SK-N-SH treated with all-trans-retinoic acid at 6 μM for 48 hours (cell line): ENCODE data around the gene CCR7.
"Not testable (repeated sequence)": the region's sequence is repeated elsewhere in the genome, so short reads cannot be mapped to it uniquely, and the experiment has no call there.

Experiments
- ATAC-seq: fragments of 200-7000 bp; cut with Tn5 transposase; 3 replicates; pipeline ENCODE4 v1.9.1; 2020; ENCODE audit warnings: mild to moderate bottlenecking, moderate library complexity
- ARNTL ChIP-seq: fragments of 450-650 bp; formaldehyde crosslinking; IDR thresholded peaks from 2 replicates; pipeline ENCODE4 v1.5.0; 2020; ENCODE audit warnings: low read depth, mild to moderate bottlenecking, moderate library complexity, borderline replicate concordance
- BACH2 ChIP-seq: fragments of 250-450 bp; sonication (Bioruptor Pico); IDR thresholded peaks from 2 replicates; pipeline ENCODE4 v1.9.0; 2021; ENCODE audit warnings: mild to moderate bottlenecking, borderline replicate concordance
- CREB5 ChIP-seq: fragments of 250-450 bp; sonication (Bioruptor Pico); IDR thresholded peaks from 2 replicates; pipeline ENCODE4 v1.5.1; 2020; ENCODE audit warnings: low read depth, mild to moderate bottlenecking, moderate library complexity
- CSDC2 ChIP-seq: fragments of 250-450 bp; sonication (Bioruptor Pico); IDR thresholded peaks from 2 replicates; pipeline ENCODE4 v1.5.0; 2020; ENCODE audit warnings: mild to moderate bottlenecking, moderate library complexity
- CSRNP3 ChIP-seq: fragments of 250-450 bp; sonication (Bioruptor Pico); IDR thresholded peaks from 2 replicates; pipeline ENCODE4 v1.5.1; 2021; ENCODE audit warnings: mild to moderate bottlenecking, moderate library complexity
- ESRRG ChIP-seq: fragments of 250-450 bp; sonication (Bioruptor Pico); IDR thresholded peaks from 2 replicates; pipeline ENCODE4 v1.6.1; 2021; ENCODE audit warnings: mild to moderate bottlenecking
- ISL1 ChIP-seq: fragments of 250-450 bp; sonication (Bioruptor Pico); IDR thresholded peaks from 2 replicates; pipeline ENCODE4 v2.1.2; 2022; ENCODE audit warnings: mild to moderate bottlenecking, moderate library complexity
- PATZ1 ChIP-seq: fragments of 250-450 bp; sonication (Bioruptor Pico); IDR thresholded peaks from 2 replicates; pipeline ENCODE4 v1.8.0; 2020; ENCODE audit warnings: mild to moderate bottlenecking, moderate library complexity, borderline replicate concordance
- SNAI2 ChIP-seq: fragments of 250-450 bp; sonication (Bioruptor Pico); IDR thresholded peaks from 2 replicates; pipeline ENCODE4 v1.5.0; 2020; ENCODE audit warnings: mild to moderate bottlenecking, moderate library complexity
- TCF4 ChIP-seq: fragments of 250-450 bp; sonication (Bioruptor Pico); IDR thresholded peaks from 2 replicates; pipeline ENCODE4 v1.8.0; 2021; ENCODE audit warnings: mild to moderate bottlenecking, moderate library complexity, borderline replicate concordance
- TOX ChIP-seq: fragments of 250-450 bp; sonication (Bioruptor Pico); IDR thresholded peaks from 2 replicates; pipeline ENCODE4 v1.8.0; 2021; ENCODE audit warnings: mild to moderate bottlenecking, moderate library complexity, borderline replicate concordance
- TSHZ2 ChIP-seq: fragments of 250-450 bp; sonication (Bioruptor Pico); IDR thresholded peaks from 2 replicates; pipeline ENCODE4 v1.5.0; 2020; ENCODE audit warnings: mild to moderate bottlenecking, moderate library complexity
- ZC3H10 ChIP-seq: fragments of 250-450 bp; sonication (Bioruptor Pico); IDR thresholded peaks from 2 replicates; pipeline ENCODE4 v1.5.1; 2021; ENCODE audit warnings: mild to moderate bottlenecking, moderate library complexity
- ZFP3 ChIP-seq: fragments of 250-450 bp; sonication (Bioruptor Pico); IDR thresholded peaks from 2 replicates; pipeline ENCODE4 v1.5.0; 2020; ENCODE audit warnings: mild to moderate bottlenecking, moderate library complexity
- ZFP30 ChIP-seq: fragments of 450-650 bp; formaldehyde crosslinking; IDR thresholded peaks from 2 replicates; pipeline ENCODE4 v1.5.0; 2022; ENCODE audit warnings: mild to moderate bottlenecking, moderate library complexity
- ZNF565 ChIP-seq: fragments of 450-650 bp; formaldehyde crosslinking; conservative IDR thresholded peaks from 2 replicates; pipeline ENCODE4 v1.5.0; 2020; ENCODE audit warnings: low read depth, mild to moderate bottlenecking, moderate library complexity
- ZNF70 ChIP-seq: fragments of 450-650 bp; formaldehyde crosslinking; IDR thresholded peaks from 2 replicates; pipeline ENCODE4 v1.5.0; 2020; ENCODE audit warnings: mild to moderate bottlenecking, moderate library complexity
- ZNF8 ChIP-seq: fragments of 450-650 bp; formaldehyde crosslinking; IDR thresholded peaks from 2 replicates; pipeline ENCODE4 v1.5.0; 2020; ENCODE audit warnings: mild to moderate bottlenecking, moderate library complexity
- TF ChIP-seq, protein P1 (sequence below): fragments of 250-450 bp; sonication (Bioruptor Pico); IDR thresholded peaks from 2 replicates; pipeline ENCODE4 v1.8.0; 2021; ENCODE audit warnings: low read depth, mild to moderate bottlenecking, moderate library complexity, borderline replicate concordance

Gene CCR7

DNA sequence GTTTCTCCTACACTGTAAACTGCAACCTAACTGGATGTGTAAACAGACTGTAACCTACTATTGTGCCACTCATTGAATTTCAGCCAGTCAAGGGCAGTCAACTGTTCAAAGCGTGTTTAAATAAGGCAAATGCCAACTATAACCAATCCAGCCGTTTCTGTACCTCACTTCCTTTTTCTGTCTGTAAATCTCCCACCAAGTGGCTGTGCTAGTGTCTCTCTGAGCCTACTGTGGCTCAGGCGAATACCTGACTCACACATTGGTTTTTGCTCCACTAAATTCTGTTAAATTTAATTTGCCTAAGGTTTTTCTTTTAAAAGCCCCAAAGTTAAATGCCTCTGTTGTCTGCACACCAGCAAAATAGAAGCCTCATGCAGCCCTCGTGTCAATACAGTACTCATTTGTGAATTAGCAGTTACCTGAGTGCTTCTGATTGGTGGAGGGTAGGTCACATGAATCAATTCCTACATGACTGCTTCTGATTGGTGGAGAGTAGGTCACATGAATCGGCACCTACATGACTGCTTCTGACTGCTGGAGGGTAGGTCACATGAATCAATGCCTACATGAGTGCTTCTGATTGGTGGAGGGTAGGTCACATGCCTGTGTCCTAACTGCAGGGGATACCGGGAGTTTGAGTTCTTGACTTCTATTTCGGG lies 31.1 kb upstream of the CCR7 start:
- ATAC-seq: peak; percentile 73
- TF ChIP-seq, protein P1, sequence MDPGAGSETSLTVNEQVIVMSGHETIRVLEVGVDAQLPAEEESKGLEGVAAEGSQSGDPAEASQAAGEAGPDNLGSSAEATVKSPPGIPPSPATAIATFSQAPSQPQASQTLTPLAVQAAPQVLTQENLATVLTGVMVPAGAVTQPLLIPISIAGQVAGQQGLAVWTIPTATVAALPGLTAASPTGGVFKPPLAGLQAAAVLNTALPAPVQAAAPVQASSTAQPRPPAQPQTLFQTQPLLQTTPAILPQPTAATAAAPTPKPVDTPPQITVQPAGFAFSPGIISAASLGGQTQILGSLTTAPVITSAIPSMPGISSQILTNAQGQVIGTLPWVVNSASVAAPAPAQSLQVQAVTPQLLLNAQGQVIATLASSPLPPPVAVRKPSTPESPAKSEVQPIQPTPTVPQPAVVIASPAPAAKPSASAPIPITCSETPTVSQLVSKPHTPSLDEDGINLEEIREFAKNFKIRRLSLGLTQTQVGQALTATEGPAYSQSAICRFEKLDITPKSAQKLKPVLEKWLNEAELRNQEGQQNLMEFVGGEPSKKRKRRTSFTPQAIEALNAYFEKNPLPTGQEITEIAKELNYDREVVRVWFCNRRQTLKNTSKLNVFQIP (CRISPR knock-in tag): no peak
- TF ChIP-seq ARNTL: no peak
- TF ChIP-seq ZC3H10 (CRISPR knock-in tag): no peak
- TF ChIP-seq ZFP30 (CRISPR knock-in tag): no peak
- no peak for TF ChIP-seq ZNF70 (CRISPR knock-in tag)
- TF ChIP-seq ZNF8 (CRISPR knock-in tag): no peak
- no peak for TF ChIP-seq CREB5 (CRISPR knock-in tag)

GRCh38 chr17:40590742-40591141 lies 25.5 kb upstream of the CCR7 start:
- TF ChIP-seq ZNF70 (CRISPR knock-in tag): no peak
- TF ChIP-seq ZFP3 (CRISPR knock-in tag): no peak
- no peak for TF ChIP-seq TOX
- TF ChIP-seq ZFP30 (CRISPR knock-in tag): no peak
- TF ChIP-seq CSRNP3: no peak
- TF ChIP-seq, protein P1 (CRISPR knock-in tag): no peak
- TF ChIP-seq ZNF565: no peak
- TF ChIP-seq TSHZ2 (CRISPR knock-in tag): no peak
- no peak for ATAC-seq

DNA sequence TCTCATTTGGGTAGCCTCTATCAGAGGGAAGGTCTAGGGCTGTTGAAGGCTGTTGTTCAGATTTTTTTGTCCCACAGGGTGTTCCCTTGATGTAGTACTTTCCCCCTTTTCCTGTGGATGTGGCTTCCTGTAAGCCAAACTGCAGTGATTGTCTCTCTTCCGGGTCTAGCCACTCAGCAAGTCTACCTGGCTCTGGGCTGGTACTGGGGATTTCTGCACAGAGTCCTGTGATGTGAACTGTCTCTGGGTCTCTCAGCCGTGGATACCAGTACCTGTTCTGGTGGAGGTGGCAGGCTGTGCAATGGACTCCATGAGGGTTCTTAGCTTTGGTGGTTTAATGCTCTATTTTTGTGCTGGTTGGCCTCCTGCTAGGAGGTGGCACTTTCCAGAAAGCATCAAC lies 23.3 kb upstream of the CCR7 start:
- no peak for ATAC-seq
- TF ChIP-seq CSDC2 (no peak), ESRRG (CRISPR knock-in tag) (no peak), ARNTL (no peak), BACH2 (CRISPR knock-in tag) (no peak), ZNF565 (no peak)

GRCh38 chr17:40586264-40586663 lies 21.0 kb upstream of the CCR7 start:
- not testable (repeated sequence) for ATAC-seq

- not testable (repeated sequence) for ATAC-seq
These were observed 19.7 kb upstream of the CCR7 start for GRCh38 chr17:40584950-40585349.

- no peak for ATAC-seq
- TF ChIP-seq CSRNP3 (no peak), SNAI2 (CRISPR knock-in tag) (no peak), TCF4 (CRISPR knock-in tag) (no peak), ISL1 (CRISPR knock-in tag) (no peak), ESRRG (CRISPR knock-in tag) (no peak), ZNF8 (CRISPR knock-in tag) (no peak), PATZ1 (CRISPR knock-in tag) (no peak), ZFP3 (CRISPR knock-in tag) (no peak)
These were observed 17.1 kb upstream of the CCR7 start for GRCh38 chr17:40582328-40582901.
